Umbilical cord (tissue), 2 donors: ENCODE data around the gene KLK5. TPM values are rescaled to one million over a fixed set of nuclear protein-coding genes. Genes with fewer than 3 reads are reported as not detected.
"Not testable (repeated sequence)": the region's sequence is repeated elsewhere in the genome, so short reads cannot be mapped to it uniquely, and the experiment has no call there.

Source experiments
- DNase-seq: peaks from one replicate; pipeline ENCODE4 v3.0.0-alpha.2; 2015; ENCODE audit warnings: low spot score
- total RNA-seq: library from RNA; depleted of rRNA; stranded (reverse); fragments of >200 nt; gene quantifications from one replicate; pipeline ENCODE4 v1.2.3, GENCODE V29; 2014; ENCODE audit warnings: low replicate concordance; ENCODE audit not compliant: insufficient read depth

KLK5 gene
- total RNA-seq: not detected

- no peak for DNase-seq
These were observed at the start of gene KLK5 for GRCh38 chr19:50952910-50953309. KLK5 (minus strand) TSS chr19:50953038; CDS start chr19:50952657, 381 bp downstream.

GRCh38 chr19:51002089-51002532 is 49.3 kb upstream of the KLK5 start:
- no peak for DNase-seq

- DNase-seq: no peak
These were observed 48.7 kb upstream of the KLK5 start, which contains the start of gene KLK8 for GRCh38 chr19:51001515-51001914. KLK8 (minus strand) TSS chr19:51001604; CDS start chr19:51001167, 437 bp downstream.

GRCh38 chr19:51000981-51001380 is 48.1 kb upstream of the KLK5 start:
- DNase-seq: no peak

GRCh38 chr19:51000426-51000825 is 47.6 kb upstream of the KLK5 start:
- no peak for DNase-seq

- no peak for DNase-seq
These were observed 45.8 kb upstream of the KLK5 start for GRCh38 chr19:50998686-50999085.

- DNase-seq: no peak
These were observed 45.2 kb upstream of the KLK5 start for GRCh38 chr19:50998061-50998460.

- no peak for DNase-seq
These were observed 41.3 kb upstream of the KLK5 start for GRCh38 chr19:50994129-50994528.

- no peak for DNase-seq
These were observed 39.8 kb upstream of the KLK5 start for GRCh38 chr19:50992666-50993035.

GRCh38 chr19:50984416-50984815 is 31.6 kb upstream of the KLK5 start:
- DNase-seq: not testable (repeated sequence)

GRCh38 chr19:50983625-50984292 is 30.9 kb upstream of the KLK5 start, which contains the start of gene KLK7:
KLK7 (minus strand) TSS chr19:50983917; CDS start chr19:50982399, 1,518 bp downstream.
- DNase-seq: no peak

GRCh38 chr19:50982186-50982585 is 29.3 kb upstream of the KLK5 start:
- no peak for DNase-seq

- DNase-seq: no peak
These were observed 28.8 kb upstream of the KLK5 start for GRCh38 chr19:50981587-50982146.

- no peak for DNase-seq
These were observed 27.4 kb upstream of the KLK5 start for GRCh38 chr19:50980208-50980607.

- DNase-seq: no peak
These were observed 26.9 kb upstream of the KLK5 start for GRCh38 chr19:50979758-50980157.

- no peak for DNase-seq
These were observed 26.0 kb upstream of the KLK5 start for GRCh38 chr19:50978772-50979390.

GRCh38 chr19:50977626-50978025 is 24.8 kb upstream of the KLK5 start:
- no peak for DNase-seq

GRCh38 chr19:50975766-50976165 is 22.9 kb upstream of the KLK5 start:
- DNase-seq: no peak

GRCh38 chr19:50974702-50975556 is 22.1 kb upstream of the KLK5 start:
- no peak for DNase-seq

- no peak for DNase-seq
These were observed 20.0 kb upstream of the KLK5 start for GRCh38 chr19:50972795-50973376.

- DNase-seq: not testable (repeated sequence)
These were observed 17.0 kb upstream of the KLK5 start for GRCh38 chr19:50969810-50970209.

- no peak for DNase-seq
These were observed 16.5 kb upstream of the KLK5 start, which contains the start of gene KLK6 for GRCh38 chr19:50969413-50969760. KLK6 (minus strand) TSS chr19:50969591; CDS start chr19:50968104, 1,487 bp downstream.
